SK-N-MC (cell line): ENCODE data around the gene BLTP1.

Source experiments
- EZH2 ChIP-seq: fragments of 200-600 bp; sonication (generic); IDR thresholded peaks from one replicate; pipeline ENCODE4 v1.6.1; 2017; ENCODE audit warnings: antibody characterized with exemption
- FOXP2 ChIP-seq: optimal IDR thresholded peaks from 2 replicates; pipeline ENCODE3; 2011; ENCODE audit warnings: mild to moderate bottlenecking, moderate library complexity; ENCODE audit not compliant: insufficient read depth; ENCODE audit errors: extremely low read length, control extremely low read depth
- POLR2AphosphoS5 ChIP-seq: IDR thresholded peaks from 2 replicates; pipeline ENCODE4 v1.6.1; 2012; ENCODE audit warnings: mild to moderate bottlenecking, low read depth, low read length, borderline replicate concordance

DNA sequence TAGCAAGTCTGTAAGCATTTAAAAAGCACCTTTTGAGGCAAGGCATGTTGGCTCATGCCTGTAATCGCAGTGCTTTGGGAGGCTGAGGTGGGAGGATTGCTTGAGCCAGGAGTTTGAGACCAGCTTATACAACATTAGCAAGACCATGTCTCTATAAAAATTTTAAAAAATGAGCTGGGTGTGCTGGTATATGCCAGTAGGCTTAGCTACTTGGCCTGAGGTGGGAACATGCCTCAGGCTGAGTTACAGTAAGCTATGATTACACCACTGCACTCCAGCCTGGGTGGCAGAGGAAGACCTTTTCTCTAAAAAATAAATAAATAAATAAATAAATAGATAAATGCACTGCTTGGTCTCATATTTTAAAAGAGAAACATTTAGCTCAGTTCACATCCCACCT, 26.8 kb downstream of the BLTP1 start:
- TF ChIP-seq EZH2: no peak
- no peak for TF ChIP-seq POLR2AphosphoS5
- TF ChIP-seq FOXP2: no peak
